ENCODE data around the gene VIPAS39.

DNA sequence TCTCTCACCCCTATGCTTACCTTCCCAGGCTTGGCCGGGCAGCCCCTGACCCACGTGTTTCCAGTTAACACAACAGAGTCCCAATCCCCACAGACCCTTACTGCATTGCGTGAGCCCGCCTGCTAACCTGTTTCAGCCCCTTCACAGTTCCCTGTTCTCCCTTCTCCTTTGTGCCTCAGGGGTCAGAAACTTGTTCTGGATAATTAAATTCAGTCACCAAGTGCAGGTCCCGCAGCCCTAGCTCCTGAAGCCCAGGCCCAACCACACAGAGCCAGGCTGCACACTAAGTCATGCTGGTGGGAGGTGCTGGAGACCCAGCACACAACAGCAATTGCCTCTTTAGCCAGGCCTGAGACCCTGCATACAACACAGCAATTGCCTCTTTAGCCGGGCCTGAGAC lies 31.6 kb upstream of the VIPAS39 start:
- TF ChIP-seq POLR2A (IDR thresholded peaks at IDR 0.05; ENCODE audit: low read depth, low read length), result no peak
- no peak for TF ChIP-seq PAX5 (IDR thresholded peaks at IDR 0.05; ENCODE audit: insufficient read depth, low read length, severe bottlenecking)
